Stimulated activated CD8-positive, alpha-beta memory T cell treated with anti-CD3 and anti-CD28 coated beads, Interleukin-7, amount 100 ng/mL, for 1 hour (primary cell): ENCODE measurements around the gene DGCR8.

Experiments used
- DNase-seq, 2 donors: peaks; one replicate each; pipeline ENCODE4 v3.0.0-alpha.2; 2020; ENCODE audit warnings: low read depth in 2 of 2

Gene DGCR8

GRCh38 chr22:20137671-20138416 is 57.8 kb downstream of the DGCR8 start:
- DNase-seq, result no peak

DNA sequence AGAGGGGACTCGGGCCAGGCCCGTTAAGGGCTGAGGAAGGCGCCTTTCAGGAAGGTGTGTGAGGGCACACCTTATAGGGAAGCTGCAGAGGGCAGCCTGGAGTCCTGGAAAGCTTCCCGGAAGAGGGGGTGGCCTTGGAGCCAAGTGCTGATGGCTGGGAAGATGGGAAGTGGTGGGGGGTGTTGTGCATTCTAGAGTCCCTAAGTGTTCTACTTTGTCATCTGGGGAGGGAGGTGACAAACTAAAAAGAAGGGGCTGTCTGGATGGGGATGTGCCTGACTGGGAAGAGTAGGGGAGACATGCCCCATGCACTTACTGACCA is 58.3 kb downstream of the DGCR8 start:
- DNase-seq, result no peak

DNA sequence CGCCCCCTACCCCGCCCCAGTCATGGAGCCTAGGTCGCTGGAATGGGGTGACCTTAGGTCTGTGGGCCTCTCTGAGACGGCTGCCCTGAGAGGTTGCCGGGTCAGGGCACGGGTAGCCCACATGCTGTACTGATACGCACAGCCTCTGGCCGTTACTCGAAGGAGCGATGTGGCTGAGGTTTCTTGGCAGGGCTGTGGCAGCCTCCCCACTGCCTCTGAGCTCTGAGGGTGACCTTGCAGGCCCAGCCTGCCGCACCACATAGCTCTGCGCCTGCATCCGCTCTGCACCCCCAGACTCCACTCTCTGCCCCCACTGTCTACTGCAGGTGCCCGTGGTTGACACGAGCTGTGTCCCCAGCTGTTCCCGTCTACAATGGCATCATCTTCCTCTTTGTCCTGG is 58.8 kb downstream of the DGCR8 start:
- DNase-seq, result no peak

GRCh38 chr22:20139391-20140106 is 59.5 kb downstream of the DGCR8 start:
- DNase-seq, result no peak

- DNase-seq, result no peak
Observed at GRCh38 chr22:20140107-20140445, 60.0 kb downstream of the DGCR8 start.

DNA sequence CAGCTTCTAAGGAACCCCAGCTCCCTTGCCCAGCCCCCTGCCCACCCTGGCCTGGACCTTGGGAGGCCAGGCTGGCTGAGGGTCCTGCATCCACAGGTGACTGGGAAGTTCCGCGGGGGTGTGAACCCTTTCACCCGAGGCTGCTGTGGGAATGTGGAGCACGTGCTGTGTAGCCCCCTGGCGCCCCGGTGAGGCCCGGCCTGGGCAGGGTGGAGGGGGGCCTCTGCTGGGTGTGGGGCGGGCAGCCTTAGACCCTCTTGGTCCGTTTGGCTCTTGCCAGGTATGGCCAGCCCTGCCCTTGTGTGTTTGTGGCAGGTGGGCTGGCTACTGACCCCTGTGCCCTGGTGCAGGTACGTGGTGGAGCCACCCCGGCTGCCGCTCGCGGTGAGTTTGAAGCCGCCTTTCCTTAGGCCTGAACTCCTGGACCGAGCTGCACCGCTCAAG is 60.5 kb downstream of the DGCR8 start:
- DNase-seq, result no peak

- DNase-seq, result no peak
Observed at GRCh38 chr22:20141186-20142077, 61.4 kb downstream of the DGCR8 start.

DNA sequence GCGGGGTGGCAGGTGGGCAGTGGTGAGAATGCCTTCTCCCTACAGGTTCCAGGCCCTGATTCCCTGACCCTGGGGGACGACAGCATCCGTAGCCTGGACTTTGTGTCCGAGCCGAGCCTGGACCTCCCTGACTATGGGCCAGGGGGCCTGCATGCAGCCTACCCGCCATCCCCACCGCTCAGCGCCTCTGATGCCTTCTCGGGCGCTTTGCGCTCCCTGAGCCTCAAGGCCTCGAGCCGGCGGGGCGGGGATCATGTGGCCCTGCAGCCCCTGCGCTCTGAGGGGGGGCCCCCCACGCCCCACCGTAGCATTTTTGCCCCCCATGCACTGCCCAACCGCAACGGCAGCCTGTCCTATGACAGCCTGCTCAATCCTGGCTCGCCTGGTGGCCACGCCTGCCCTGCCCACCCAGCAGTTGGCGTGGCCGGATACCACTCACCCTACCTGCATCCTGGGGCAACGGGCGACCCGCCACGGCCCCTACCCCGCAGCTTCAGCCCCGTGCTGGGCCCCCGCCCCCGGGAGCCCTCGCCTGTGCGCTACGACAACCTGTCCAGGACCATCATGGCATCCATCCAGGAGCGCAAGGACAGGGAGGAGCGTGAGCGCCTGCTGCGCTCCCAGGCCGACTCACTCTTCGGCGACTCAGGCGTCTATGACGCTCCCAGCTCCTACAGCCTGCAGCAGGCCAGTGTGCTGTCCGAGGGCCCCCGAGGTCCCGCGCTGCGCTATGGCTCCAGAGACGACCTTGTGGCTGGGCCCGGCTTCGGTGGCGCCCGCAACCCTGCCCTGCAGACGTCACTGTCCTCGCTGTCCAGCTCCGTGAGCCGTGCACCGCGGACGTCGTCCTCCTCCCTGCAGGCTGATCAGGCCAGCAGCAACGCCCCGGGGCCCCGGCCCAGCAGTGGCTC is 62.9 kb downstream of the DGCR8 start:
- DNase-seq, result no peak

DNA sequence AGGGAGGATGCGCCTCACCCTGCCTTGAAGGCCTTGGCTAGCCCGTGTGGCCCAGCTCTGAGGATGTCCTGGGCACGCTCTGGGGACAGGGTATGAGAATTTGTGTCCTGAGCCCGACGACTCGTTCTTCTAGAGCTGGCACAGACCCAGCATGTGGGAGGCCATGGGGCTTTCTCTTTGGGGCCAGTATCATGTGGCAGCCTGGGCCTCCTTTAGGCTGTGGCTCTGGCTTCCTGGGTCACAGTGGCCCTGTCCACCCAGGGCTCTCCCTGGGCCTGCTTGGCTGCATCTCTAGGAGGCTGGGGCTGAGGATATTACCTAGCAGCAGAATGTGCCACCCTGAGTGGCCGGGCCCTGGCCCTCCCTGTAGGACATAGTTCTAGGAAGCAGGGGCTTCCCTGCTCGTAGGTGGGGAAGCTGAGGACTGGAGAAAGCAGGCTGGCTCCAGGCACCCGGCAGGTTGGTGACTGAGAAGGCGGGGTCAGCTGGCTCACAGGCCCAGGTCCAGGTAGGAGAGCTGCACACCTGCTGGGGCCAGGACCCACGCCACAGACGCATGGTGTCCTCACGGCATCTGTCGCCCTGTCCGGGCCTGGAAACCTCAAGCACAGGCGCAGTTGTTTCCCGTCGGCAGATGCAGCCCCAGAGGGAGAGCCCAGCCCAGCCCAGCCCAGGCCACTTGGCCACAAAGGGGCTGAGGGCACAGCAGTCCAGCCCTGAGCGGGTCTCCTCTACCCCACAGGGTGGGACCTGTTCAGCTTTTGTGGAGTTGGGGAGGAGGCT is 64.0 kb downstream of the DGCR8 start:
- DNase-seq, result no peak

- no peak for DNase-seq
Observed at GRCh38 chr22:20145206-20145831, 65.3 kb downstream of the DGCR8 start.

GRCh38 chr22:20145832-20146223 is 65.8 kb downstream of the DGCR8 start:
- DNase-seq, result no peak

DNA sequence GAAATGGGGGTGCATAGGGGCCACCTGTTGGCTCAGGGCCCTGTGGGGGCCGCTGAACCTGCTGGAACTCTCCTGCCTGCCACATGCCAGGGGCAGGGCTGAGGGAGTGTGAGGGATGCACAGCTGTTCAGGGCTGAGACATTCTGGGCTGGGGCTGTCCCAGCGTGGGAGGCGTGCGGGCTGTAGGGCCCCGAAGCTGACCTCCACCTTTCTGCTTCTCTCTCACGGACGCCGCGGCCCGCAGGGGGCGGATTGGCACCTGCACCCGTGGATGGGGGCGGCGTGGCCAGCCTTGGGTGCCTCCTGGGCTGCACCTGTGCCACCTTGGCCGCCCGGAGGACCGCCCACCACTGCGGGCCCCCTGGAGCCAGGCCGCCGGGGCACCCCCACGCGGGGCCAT is 66.7 kb downstream of the DGCR8 start:
- DNase-seq, result no peak

DNA sequence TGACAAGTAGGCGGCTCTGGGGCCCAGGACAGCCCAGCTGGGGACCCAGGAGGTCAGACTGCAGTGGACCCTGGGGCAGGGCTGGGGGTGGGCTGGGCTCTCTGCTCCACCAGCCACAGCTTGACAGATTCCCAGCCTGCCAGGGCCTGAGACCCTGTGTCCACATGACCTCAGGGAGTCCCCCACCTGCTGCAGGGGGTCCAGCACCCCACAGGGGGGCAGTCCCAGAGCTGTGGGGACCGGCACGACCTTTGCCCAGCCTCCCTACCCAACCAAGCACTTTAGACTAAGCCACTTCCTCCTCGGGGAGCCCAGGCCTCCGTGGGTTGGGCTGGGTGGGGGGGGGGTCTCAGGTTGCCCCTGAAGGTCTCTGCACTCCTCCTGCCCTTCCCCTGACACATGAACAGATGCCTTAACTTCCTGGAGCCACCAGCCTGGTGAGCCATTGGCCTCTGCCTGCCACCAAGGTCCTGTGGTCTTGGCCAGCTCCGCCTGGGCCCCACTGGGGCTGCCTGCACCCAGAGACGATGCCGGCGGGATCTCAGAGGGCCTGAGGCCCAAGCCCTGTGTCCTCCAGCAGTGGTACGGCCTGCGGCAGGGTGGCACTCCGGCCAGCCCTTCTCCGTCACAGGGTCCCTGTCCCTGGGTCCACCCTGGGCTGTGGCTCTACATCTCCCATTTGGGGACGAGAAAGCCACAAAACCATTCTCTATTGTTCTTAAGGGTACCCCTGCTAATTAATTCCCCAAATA is 67.4 kb downstream of the DGCR8 start:
- no peak for DNase-seq

- no peak for DNase-seq
Observed at GRCh38 chr22:20148414-20148813, 68.4 kb downstream of the DGCR8 start.

GRCh38 chr22:20149257-20150250 is 69.5 kb downstream of the DGCR8 start:
- no peak for DNase-seq

GRCh38 chr22:20150381-20151275 is 70.6 kb downstream of the DGCR8 start, which contains the start of gene CCDC188:
Gene CCDC188 (minus strand): TSS chr22:20151055. CDS start chr22:20150986, 69 bp downstream.
- no peak for DNase-seq

DNA sequence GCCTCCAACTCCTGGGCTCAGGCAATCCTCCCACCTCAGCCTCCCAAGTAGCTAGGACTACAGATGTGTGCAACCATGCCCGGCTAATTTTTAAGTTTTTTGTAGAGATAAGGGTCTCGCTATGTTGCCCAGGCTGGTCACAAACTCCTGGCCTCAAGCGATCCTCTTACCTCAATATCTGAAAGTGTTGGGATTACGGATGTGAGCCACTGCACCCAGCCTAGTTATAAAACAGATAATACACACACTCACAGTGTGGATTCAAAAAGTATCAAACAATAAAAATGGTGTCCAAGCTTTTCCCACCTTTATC is 71.2 kb downstream of the DGCR8 start:
- no peak for DNase-seq
